OCI-LY7 (cell line): ENCODE data around the gene OTOG. TPM values are rescaled to one million over a fixed set of nuclear protein-coding genes. Genes with fewer than 3 reads are reported as not detected.

Experiments
- BruUV-seq: library from RNA; stranded (reverse); fragments of 400-500 nt; replicated peaks from 2 replicates; lab custom pipeline; 2021; lab: Mats Ljungman, UMichigan
- CTCF ChIA-PET: fragments of 300-600 bp; sonication (Branson Sonifier 250); formaldehyde crosslinking; loops from one replicate; lab custom pipeline; 2022; ENCODE audit warnings: antibody characterized with exemption; ENCODE audit not compliant: unreplicated experiment; lab: Charles Lee
- POLR2A ChIA-PET: fragments of 300-600 bp; sonication (Branson Sonifier 250); formaldehyde crosslinking; loops from one replicate; lab custom pipeline; 2022; ENCODE audit warnings: antibody characterized with exemption; lab: Charles Lee
- DNase-seq: peaks from one replicate; pipeline ENCODE4 v3.0.0-alpha.2; 2015; ENCODE audit warnings: low spot score
- H2AFZ ChIP-seq: fragments of 200-600 bp; sonication (generic), shearing (Covaris generic); 2 replicates; pipeline ENCODE4 v1.6.1; 2014; ENCODE audit warnings: mild to moderate bottlenecking, antibody characterized with exemption, low read length, moderate library complexity
- H3K27ac ChIP-seq: fragments of 200-600 bp; sonication (generic); 2 replicates; pipeline ENCODE4 v1.5.1; 2014; ENCODE audit warnings: mixed run types, low read depth, mild to moderate bottlenecking, moderate library complexity, low read length, inconsistent platforms; ENCODE audit not compliant: poor library complexity, severe bottlenecking
- H3K36me3 ChIP-seq: fragments of 200-600 bp; sonication (generic); 2 replicates; pipeline ENCODE4 v1.6.1; 2014; ENCODE audit warnings: mild to moderate bottlenecking, antibody characterized with exemption, low read length, moderate library complexity, mixed read lengths; ENCODE audit not compliant: insufficient read depth
- H3K4me1 ChIP-seq: fragments of 200-600 bp; sonication (generic); 2 replicates; pipeline ENCODE4 v1.5.1; 2014; ENCODE audit warnings: mild to moderate bottlenecking, low read length; ENCODE audit not compliant: insufficient read depth, poor library complexity, severe bottlenecking
- H3K4me2 ChIP-seq: fragments of 200-600 bp; sonication (generic); 2 replicates; pipeline ENCODE4 v1.6.1; 2014; ENCODE audit warnings: mild to moderate bottlenecking, low read length
- H3K4me3 ChIP-seq: fragments of 200-600 bp; sonication (generic); 2 replicates; pipeline ENCODE4 v1.5.1; 2014; ENCODE audit warnings: mild to moderate bottlenecking, low read depth, low read length; ENCODE audit not compliant: poor library complexity, severe bottlenecking
- H3K79me2 ChIP-seq: fragments of 200-600 bp; sonication (generic); 2 replicates; pipeline ENCODE4 v1.6.1; 2016; ENCODE audit warnings: low read depth, mild to moderate bottlenecking, low read length, moderate library complexity, mixed read lengths; ENCODE audit not compliant: insufficient read depth
- H3K9me2 ChIP-seq: fragments of 200-600 bp; sonication (generic); 2 replicates; pipeline ENCODE4 v1.6.1; 2016; ENCODE audit warnings: mild to moderate bottlenecking, low read length, mixed read lengths; ENCODE audit not compliant: insufficient read depth
- H3K9me3 ChIP-seq: fragments of 200-600 bp; sonication (generic); 2 replicates; pipeline ENCODE4 v1.6.1; 2014; ENCODE audit warnings: mild to moderate bottlenecking, mixed run types, low read length, mixed read lengths
- H4K20me1 ChIP-seq: fragments of 200-600 bp; sonication (generic); 2 replicates; pipeline ENCODE4 v1.6.1; 2014; ENCODE audit warnings: mild to moderate bottlenecking, antibody characterized with exemption, low read length, moderate library complexity, mixed read lengths; ENCODE audit not compliant: insufficient read depth
- EZH2phosphoT487 ChIP-seq: fragments of 200-600 bp; sonication (generic); IDR thresholded peaks from 2 replicates; pipeline ENCODE4 v1.6.1; 2018; ENCODE audit warnings: low read depth, borderline replicate concordance, mild to moderate bottlenecking, mixed run types, antibody characterized with exemption, low read length, moderate library complexity, mixed read lengths
- intact Hi-C: fragments of 100-400 bp; cut with micrococcal nuclease; formaldehyde crosslinking; loops from one replicate; pipeline ENCODE4 v1.10.0; 2022; ENCODE audit not compliant: unreplicated experiment
- total RNA-seq, 2 experiments: library from RNA; depleted of rRNA in 1 of 2; stranded (reverse); fragments of >200 nt in 1 of 2; shearing (Covaris generic) in 1 of 2; gene quantifications; 2 replicates each; pipeline ENCODE4 v1.2.3, GENCODE V29; 2014 to 2022
- TF ChIP-seq, protein P1 (sequence below): fragments of 200-600 bp; sonication (generic); conservative IDR thresholded peaks from 2 replicates; pipeline ENCODE4 v1.5.1; 2014; ENCODE audit warnings: mild to moderate bottlenecking, antibody characterized with exemption, low read length, moderate library complexity, mixed read lengths

Gene OTOG
- total RNA-seq, 2 experiments from 2014 or later, result not detected

DNA sequence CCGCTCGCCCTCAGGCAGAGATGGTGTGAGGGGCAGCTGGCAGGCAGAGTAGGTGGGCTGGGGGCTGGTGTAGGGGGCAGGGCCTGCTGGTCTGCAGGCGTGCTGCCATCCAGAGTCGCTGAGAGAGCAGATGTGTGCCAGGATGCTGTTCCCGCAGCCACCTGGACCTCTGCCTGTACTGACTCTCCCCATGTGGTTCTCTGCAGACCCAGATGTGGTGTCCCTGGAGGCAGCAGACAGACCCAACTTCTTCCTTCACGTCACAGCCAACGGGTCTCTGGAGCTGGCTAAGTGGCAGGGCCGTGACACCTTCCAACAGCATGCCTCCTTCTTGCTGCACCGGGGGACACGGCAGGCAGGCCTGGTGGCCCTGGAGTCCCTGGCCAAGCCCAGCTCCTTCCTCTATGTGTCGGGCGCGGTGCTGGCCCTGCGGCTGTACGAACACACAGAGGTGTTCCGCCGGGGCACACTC is 58.6 kb downstream of the OTOG start:
- no peaks in the 10 kb centered on the region for H3K9me3 ChIP-seq
- no peaks in the 10 kb centered on the region for H3K9me2 ChIP-seq
- no peaks in the 10 kb centered on the region for H3K4me1 ChIP-seq
- intact Hi-C loops, result no loop called here
- H2AFZ ChIP-seq, result no peak overlapping the region
- H4K20me1 ChIP-seq, result no peaks in the 10 kb centered on the region
- no peak overlapping the region for H3K4me3 ChIP-seq
- H3K79me2 ChIP-seq, result no peaks in the 10 kb centered on the region
- no TSS peak for BruUV-seq
- H3K36me3 ChIP-seq, result no peaks in the 10 kb centered on the region
- ChIA-PET POLR2A (interaction anchor here (0.6 kb wide), 1 partner anchor 19 kb away, joined by 3 read pairs; no protein-coding TSS in a partner anchor), CTCF (no interaction called here)
- no peak for TF ChIP-seq EZH2phosphoT487
- TF ChIP-seq, protein P1, sequence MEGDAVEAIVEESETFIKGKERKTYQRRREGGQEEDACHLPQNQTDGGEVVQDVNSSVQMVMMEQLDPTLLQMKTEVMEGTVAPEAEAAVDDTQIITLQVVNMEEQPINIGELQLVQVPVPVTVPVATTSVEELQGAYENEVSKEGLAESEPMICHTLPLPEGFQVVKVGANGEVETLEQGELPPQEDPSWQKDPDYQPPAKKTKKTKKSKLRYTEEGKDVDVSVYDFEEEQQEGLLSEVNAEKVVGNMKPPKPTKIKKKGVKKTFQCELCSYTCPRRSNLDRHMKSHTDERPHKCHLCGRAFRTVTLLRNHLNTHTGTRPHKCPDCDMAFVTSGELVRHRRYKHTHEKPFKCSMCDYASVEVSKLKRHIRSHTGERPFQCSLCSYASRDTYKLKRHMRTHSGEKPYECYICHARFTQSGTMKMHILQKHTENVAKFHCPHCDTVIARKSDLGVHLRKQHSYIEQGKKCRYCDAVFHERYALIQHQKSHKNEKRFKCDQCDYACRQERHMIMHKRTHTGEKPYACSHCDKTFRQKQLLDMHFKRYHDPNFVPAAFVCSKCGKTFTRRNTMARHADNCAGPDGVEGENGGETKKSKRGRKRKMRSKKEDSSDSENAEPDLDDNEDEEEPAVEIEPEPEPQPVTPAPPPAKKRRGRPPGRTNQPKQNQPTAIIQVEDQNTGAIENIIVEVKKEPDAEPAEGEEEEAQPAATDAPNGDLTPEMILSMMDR, result no peak
- no peak overlapping the region for H3K4me2 ChIP-seq
- H3K27ac ChIP-seq, result no peak overlapping the region
- DNase-seq, result no peak

GRCh38 chr11:17606233-17607082 is 59.4 kb downstream of the OTOG start:
- no peaks in the 10 kb centered on the region for H3K79me2 ChIP-seq
- no peak overlapping the region for H3K4me3 ChIP-seq
- no peaks in the 10 kb centered on the region for H3K9me2 ChIP-seq
- no peaks in the 10 kb centered on the region for H3K4me1 ChIP-seq
- no peak for TF ChIP-seq EZH2phosphoT487
- TF ChIP-seq, protein P1, result no peak
- H2AFZ ChIP-seq, result no peak overlapping the region
- intact Hi-C loops, result no loop called here
- no peak overlapping the region for H3K27ac ChIP-seq
- BruUV-seq, result no TSS peak
- H3K4me2 ChIP-seq, result no peak overlapping the region
- POLR2A ChIA-PET, result no interaction called here
- H3K9me3 ChIP-seq, result no peaks in the 10 kb centered on the region
- H3K36me3 ChIP-seq, result no peaks in the 10 kb centered on the region
- DNase-seq, result no peak
- CTCF ChIA-PET, result no interaction called here
- H4K20me1 ChIP-seq, result no peaks in the 10 kb centered on the region

DNA sequence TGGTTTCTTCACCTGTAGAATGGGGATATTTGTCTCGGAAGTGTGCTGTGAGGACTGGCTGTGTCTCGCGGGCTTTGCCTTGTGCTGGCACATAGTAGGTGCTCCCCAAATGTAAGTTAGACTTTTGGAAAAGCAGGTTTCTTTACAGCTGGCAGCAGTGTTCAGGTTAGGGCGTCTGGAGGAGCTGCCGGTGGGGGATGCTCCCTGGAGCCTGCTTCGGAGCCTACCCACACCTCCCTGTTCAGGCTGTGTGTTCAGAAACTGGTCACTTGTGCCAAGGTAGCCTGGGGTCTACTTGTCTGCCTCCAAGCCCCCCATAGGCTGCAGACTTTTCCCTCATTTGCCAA is 60.0 kb downstream of the OTOG start:
- no peak for DNase-seq
- H4K20me1 ChIP-seq, result no peaks in the 10 kb centered on the region
- H3K27ac ChIP-seq, result no peak overlapping the region
- no peaks in the 10 kb centered on the region for H3K36me3 ChIP-seq
- H3K4me1 ChIP-seq, result no peaks in the 10 kb centered on the region
- CTCF ChIA-PET, result no interaction called here
- intact Hi-C loops, result no loop called here
- no peaks in the 10 kb centered on the region for H3K9me3 ChIP-seq
- BruUV-seq, result no TSS peak
- POLR2A ChIA-PET, result no interaction called here
- no peaks in the 10 kb centered on the region for H3K79me2 ChIP-seq
- no peaks in the 10 kb centered on the region for H3K9me2 ChIP-seq
- H2AFZ ChIP-seq, result no peak overlapping the region
- H3K4me2 ChIP-seq, result no peak overlapping the region
- no peak overlapping the region for H3K4me3 ChIP-seq
- TF ChIP-seq, protein P1, result no peak
- TF ChIP-seq EZH2phosphoT487, result no peak
